GM19455 (cell line): ENCODE measurements around the gene C6orf141.

Source experiments
- ATAC-seq: cut with Tn5 transposase; IDR thresholded peaks from one replicate; pipeline ENCODE4 v1.9.1; 2021; ENCODE audit not compliant: unreplicated experiment

C6orf141 gene

DNA sequence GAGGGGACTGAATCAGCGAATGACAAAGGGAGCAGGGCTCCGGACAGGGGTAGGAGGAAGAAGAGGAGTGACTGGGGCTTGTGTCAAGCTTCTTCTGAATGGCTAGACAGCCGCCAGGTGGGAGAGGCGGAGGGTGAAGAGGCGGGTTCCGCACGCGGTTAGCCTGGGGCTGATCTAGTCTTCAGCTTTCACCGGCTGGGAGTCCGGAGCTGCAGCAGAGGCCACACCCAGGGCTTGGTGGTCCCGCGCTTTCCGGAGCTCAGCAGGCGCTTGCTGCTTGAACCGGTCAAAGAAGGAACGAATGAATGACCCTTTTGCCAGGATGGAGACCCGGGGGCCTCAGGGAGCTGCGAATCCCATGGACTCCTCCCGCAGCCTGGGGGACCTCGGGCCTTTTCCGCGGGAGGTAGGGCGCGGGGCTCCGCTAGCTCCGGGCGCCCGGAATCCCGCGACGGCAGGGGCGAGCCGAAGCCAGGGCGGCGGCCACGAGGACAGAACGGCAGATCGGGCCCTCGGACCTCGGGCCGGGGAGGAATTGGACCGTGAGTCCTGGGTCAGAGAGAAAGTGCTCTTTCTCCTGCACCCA lies at the start of gene C6orf141:
Gene C6orf141, plus strand, starts transcription at position 177 of the 586 bp plus-strand sequence. Its CDS starts 125 bp downstream, at position 302.
- no peak for ATAC-seq

DNA sequence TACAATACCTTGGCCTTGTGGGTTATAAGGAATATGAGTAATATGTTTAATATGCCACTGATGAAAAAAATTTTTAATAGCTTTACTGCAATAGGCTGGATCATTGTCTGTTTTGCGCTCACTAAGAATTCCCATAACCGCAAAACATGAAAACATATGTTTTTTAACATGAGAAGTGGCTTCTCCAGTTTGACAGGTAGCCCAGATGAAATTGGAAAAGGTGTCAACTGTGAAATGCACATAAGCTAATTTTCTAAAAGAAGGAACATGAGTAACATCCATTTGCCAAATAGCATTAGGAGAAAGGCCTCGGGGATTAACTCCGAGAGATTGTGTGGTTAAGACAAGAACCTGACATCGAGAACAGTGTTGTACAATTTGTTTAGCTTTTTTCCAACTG lies 45.8 kb upstream of the C6orf141 start:
- no peak for ATAC-seq

DNA sequence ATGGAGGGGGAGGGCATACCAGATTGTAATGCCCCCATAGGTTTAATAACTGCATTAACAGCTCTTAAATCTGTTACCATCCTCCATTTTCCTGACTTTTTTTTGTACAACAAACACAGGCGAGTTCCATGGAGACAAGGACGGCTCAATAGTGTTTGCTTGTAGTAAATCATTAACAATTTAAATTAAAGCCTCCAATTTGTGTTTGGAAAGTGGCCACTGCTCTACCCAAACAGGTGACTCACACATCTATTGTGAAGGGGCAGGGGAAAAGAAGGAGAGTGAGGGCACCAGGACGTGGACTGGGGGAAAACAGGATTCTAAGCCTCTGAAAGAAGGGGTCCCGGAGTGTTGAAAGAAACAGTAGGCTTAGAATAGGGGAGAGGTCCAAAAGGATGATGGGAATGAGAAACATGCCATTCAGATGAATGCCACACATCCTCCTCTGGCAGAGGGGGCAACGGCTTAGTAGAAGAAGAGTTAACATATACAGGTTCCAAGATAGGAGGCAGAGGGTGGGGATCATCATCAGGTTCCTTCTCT lies 43.8 kb upstream of the C6orf141 start:
- no peak for ATAC-seq

DNA sequence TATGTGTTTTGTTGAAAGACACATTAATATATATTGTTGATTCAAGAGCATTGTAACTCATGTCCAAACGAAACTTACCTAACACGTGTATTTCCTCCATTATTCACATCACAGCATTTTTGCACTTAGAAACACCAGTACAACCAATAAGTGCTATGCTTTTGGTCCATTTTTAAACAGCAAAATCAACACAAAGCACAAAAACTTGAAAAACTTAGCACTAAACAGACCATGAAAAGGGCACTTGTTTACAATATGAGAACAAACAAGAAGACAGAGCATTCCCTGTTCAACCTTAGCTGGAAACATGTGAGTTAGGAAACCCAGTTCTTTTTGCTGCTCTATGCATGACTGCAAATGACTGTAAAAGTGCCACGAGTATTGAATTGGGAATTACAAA lies 41.1 kb upstream of the C6orf141 start:
- ATAC-seq = no peak

DNA sequence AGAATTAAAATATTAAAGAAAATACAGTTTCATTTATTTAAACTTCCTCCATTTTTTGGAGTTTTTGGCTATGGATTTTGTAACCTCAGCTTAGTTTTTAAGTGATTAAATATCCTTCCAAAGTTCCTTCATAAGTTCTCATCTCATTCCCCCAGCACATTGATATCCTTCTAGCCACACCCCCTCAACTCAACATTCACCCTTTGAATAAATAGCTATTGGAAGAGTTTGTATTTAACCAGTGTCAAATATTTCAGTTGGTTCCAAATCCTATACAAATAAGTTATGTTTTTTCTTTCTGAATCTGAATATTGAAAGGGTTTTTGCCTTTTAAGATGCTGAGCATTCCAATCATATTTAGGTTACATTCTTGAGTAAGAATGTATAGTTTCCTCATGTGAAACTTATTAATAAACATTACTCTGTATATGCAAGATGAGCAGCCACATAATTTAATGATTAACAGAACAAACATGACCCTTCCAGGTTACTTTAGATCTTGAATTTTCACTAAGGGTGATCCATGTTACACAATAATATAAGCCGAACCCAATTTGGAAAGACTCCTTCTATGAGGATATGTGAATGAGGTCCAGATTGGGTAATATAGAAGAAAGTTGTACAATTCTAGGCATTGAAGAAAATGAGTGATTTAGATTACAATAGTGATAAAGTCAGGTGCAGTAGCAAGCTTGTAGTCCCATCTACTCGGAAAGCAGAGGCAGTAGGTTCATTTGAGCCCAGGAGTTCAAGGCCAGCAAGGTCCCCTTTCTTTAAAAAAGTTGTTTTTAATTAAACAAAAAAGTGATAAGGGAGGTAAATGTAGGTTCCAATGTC lies 37.1 kb upstream of the C6orf141 start:
- ATAC-seq = no peak

DNA sequence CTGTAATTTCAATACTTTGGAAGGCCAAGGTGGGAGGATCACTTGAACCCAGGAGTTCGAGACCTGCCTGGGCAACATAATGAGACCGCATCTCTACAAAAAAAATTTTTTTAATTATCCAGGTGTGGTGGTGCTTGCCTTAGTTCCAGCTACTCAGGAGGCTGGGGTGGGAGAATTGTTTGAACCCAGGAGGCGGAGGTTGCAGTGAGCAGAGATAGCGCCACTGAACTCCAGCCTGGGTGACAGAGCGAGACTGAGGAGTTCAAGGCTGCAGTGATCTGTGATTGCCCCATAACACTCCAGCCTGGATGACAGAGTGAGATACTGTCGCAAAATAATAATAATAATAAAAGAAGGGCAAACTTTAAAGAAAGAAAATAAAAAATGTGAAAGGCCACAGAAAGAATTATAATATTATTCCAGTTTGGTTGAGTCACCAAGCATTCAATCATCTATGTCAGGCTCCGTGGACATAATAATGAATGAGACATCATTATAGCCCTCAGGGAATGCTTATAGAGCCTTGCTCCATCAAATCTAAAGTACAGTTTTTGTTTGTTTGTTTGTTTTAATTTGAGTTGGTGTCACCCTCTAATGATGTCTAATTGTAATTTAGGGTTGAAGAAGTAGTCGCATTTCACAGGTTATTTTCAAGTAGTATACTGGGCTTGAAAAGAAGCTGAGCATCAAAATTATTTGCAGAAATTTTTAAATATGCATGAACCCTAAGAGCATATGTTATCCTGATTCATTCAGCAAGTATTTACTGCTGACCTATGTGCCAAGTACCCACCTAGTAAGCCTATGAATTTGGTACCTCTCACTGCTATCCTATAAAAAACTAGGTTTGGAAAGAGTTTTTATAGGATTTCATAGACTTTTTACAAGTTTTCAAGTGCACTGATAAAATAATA lies 35.6 kb upstream of the C6orf141 start:
- no peak for ATAC-seq

DNA sequence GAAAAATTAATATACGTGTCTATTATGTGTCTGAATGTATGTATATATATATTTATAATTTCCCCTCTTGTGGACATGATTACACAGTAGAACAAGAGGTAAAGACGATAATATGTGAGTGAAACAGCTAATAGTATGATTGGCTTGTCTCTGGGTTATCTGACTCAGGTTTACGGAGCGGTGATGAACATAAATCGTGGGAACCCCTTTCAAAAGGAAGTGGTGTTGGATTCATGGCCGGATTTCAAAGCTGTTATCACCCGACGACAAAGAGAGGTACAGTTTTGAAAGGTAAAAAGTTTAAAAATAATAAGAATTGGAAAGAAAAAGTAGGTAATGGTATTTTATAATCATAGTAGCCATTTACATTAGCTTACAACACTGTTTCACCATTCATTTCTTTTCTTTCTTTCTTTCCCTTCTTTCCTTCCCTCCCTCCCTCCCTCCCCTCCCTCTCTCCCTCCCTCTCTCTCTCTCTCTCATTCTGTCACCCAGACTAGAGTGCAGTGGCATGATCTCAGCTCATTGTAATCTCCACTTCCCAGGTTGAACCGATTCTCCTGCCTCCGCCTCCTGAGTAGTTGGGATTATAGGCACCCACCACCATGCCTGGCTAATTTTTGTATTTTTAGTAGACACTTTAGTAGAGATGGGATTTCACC lies 34.9 kb upstream of the C6orf141 start:
- ATAC-seq = no peak

DNA sequence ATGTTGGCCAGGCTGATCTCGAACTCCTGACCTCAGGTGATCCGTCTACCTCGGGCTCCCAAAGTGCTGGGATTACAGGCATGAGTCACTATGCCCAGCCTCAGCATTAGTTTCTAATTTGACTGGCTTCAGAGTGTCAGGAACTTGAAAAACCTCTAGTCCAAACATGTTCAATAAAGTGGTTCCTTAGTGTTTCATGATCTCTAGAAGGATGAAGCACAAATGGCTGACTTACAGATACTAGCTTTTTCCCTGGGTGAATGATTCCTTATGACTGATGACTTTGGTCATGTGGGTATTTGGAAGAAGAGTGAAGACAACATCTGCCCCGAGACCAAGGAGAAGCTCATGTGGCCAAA lies 34.3 kb upstream of the C6orf141 start:
- no peak for ATAC-seq

DNA sequence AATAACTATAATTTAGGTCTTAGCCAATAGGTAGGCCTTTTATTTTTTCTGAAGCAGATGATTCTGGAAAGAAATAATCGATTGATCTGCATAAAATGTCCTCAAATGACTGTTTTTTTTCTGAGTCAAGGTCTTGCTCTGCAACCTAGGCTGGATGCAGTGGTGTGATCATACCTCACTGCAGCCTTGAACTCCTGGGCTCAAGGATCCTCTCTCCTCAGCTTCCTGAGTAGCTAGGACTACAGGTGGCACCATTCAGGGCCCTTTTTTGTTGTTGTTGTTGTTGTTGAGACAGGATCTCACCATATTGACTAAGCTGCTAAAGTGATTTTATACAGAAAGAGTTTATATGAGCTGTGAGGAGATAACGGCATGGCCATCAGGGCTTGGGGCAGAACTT lies 32.5 kb upstream of the C6orf141 start:
- ATAC-seq = no peak

DNA sequence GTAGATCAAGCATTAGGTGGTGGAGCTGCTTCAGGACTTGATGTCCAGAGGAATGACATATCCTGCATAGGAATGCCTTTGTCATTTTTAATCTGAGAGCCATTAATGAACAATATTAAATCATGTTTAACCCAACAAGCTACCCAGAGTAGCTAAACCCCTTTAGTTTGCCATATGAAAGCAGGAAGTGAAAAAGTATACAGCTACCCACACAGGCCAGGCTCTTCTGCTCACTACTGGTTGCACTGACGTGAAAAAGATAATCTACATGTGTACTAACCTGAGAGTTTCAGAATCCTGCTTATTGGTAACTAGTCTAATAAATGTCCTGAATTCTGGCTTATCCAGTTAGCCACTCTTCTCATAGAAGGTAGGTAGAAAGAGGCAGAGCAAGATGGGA lies 30.8 kb upstream of the C6orf141 start:
- ATAC-seq = peak; percentile 88

DNA sequence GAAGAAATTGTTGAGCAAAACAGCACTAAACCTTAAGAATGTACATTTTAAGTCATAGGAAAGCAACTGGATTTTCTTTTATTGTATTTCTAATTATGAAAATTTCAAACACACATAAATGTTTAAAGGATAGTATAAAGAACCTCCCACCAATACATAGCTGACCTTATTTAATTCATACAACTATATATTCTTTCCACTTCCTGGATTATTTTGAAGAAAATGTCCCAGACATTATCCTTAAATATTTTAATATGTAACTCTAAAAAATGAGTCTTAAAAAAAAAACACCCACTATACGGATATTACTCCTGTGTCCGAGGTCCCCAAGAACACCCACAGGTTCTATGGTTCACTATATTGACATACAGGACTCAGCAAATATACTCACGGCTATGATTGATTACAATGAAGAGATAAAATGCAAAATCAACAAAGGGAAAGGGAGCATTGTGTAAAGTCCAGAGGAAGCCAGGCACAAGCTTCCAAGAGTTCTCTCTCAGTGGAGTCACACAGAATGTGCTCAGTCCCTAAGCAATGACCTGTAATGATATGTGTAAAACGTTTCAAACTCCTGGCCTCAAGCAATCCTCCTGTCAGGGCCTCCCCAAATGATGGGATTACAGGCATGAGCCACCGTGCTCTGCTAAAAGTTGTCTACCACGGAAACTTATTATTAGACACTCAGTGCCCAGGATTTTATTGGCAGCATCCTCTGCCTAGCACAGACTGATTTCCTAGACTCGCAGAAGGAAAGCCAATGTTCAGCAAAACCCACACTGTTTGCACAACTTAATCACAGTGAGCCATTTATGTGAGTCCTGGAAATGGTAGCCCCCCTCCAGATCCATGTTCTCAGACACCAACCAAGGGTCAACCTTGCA lies 27.5 kb upstream of the C6orf141 start:
- ATAC-seq = no peak

DNA sequence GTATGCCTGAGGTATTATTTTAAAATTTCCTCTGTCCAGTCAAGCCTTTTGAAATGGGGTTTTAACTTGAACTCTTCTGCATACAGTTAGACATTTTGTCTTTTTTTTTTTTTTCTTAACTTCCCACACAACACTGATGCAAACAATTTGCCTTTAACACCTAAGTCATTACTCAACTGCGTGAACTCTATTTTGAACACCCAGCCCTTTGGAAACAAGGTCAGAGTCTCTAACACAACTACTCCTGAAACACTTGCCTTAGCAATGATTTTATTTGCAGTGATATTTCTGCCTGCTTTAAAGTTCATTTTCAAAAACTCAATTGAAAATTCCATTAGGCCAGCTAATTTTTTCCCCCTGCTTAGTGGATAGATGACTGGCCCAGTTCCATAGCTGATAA lies 26.6 kb upstream of the C6orf141 start:
- ATAC-seq = no peak

DNA sequence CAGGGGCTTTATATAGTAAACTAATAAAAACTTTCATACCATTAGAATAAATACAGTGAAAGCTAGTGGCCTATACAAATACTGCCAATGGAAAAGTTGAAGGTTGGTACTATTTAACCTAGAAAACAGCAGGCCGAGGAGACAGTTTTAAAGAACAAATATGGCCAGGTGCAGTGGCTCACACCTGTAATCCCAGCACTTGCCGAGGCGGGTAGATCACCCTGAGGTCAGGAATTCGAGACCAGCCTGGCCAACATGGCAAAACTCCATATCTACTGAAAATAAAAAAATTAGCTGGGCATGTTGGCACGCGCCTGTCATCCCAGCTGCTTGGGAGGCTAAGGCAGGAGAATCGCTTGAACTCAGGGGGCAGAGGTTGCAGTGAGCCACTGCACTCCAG lies 25.9 kb upstream of the C6orf141 start:
- no peak for ATAC-seq

DNA sequence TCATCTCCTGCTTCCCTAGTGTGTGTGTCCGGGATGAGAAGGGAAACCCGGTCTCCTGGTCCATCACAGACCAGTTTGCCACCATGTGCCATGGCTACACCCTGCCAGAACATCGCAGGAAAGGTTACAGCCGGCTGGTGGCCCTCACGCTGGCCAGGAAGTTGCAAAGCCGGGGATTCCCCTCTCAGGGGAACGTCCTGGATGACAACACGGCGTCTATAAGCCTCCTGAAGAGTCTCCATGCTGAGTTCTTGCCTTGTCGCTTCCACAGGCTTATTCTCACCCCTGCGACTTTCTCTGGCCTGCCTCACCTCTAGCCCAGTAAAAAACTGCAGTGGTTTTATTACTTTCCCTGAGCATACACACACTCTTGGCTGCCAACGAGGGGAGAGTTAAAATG lies 23.9 kb upstream of the C6orf141 start:
- ATAC-seq = no peak

DNA sequence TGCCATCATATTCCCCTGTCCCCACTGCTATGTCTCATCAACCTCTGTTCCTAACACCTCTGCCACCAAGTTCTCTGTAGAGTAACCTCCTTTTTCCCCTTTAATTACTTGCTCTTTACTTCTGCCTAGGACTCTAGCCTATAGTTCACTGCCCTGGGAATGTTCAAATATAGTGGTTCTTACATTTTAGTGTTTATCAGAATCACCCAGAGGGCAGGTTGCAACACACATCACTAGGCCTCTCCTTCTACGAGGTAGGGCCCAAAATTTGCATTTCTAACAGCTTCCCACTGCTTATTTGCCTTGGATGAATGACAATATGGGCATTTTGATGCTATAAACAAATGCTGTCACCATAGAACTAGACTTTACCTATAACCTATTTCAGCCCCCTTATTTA lies 23.1 kb upstream of the C6orf141 start:
- no peak for ATAC-seq

DNA sequence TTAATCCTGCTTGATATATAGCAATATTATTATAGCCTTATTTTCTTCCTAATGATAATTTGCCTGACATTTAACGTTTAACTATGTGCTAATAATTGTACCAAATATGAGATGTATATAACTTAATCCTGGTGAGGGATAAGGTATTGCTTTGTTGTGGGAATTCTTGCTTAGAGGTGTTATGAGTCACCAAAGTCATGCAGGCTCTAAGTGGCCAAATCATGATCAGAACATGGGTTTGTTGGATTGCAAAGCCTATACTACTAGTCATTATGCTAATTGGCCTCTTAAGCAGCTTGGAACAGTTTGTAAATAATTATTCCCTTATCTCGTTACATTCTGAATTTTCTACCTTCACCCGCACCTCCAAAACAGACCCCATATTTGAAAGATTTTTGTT lies 21.9 kb upstream of the C6orf141 start:
- no peak for ATAC-seq

DNA sequence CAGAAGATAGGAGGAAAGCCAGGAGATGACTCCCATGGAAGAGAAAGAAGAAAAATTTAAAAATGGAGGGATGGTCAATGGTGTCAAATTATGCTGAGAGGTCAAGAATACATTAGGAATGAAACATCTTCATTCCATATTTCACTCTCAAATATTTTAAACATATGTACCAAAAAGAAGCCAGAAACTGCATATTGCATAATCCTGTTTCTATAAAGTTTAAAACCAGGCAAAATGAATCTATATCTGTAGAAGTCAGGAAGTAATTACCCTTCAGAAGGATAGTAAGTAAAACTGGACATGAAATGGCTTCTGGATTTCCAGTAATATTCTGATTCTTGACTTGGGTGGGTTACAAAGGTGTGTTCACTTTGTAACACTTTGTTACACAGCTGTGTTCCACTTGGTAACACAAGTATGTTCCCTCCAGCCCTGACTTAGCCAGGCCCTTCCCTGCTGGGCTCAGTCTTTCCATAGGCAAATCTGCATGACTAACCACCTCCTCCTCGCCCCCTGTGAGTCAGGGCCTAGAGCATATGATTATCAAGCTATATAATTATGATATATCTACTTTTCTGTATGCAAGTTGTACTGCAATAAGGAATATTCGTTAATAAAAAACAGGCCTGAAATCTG lies 20.2 kb upstream of the C6orf141 start:
- no peak for ATAC-seq

DNA sequence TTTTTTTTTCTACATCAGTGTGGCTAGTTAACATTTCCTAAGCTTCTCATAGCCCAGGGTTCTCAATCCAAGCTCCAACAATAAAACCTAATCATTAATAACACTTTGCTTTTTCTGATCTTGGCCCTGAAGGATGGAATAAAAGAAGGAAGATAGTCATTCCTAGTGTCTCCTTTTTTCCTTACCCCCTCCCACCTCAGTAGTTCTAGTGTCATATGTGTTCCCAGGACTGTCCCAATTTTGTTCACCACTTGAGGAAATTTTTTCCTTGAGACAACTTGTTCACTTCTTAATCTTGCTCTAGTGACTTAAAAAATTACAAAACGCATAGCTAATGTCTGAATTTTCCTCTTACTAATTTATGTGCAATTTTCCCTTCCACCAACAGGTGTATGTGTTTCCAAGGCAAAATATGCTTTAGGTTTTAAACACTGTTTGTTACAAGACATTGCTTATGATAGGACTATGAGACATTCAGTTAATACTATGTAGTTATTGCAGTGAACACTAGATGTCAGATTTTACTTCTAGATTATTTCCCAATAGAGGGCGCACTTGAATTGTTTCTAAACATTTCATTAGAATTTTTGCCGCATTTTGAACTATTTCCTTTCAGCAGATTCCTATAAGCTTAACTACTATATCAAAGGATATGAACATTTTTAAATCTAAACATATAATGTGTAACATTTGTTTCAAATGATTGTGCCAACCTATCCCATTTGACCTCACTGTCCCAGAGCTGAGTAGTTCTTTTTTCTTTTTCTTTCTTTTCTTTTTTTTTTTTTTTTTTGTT lies 18.5 kb upstream of the C6orf141 start:
- ATAC-seq = peak; percentile 98

DNA sequence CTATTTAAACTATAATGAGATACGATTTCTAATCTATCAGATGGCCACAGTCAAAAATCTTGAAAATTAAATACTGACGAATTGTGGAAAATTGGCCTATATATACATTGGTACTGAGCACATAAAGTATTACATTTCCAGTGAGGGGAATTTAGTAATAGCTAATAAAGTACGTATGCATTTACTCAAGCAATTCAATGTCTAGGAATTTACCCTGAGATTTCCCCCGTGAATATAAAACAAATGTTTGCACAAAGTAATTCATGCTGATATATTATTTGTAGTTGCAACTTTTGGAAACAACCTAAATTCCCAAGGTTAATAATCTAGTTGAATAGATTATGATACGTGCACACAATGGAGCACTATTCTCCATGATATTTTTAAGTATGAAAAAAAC lies 14.7 kb upstream of the C6orf141 start:
- no peak for ATAC-seq
